HG03469 (cell line): ENCODE results near the gene TXLNG.
A peak's percentile ranks its signal among the peaks of the same experiment; 100 is the strongest.
"Not testable (repeated sequence)": the region's sequence is repeated elsewhere in the genome, so short reads cannot be mapped to it uniquely, and the experiment has no call there.

Experiments used
- ATAC-seq: cut with Tn5 transposase; IDR thresholded peaks from one replicate; pipeline ENCODE4 v1.9.1; 2021; ENCODE audit warnings: mild to moderate bottlenecking, moderate library complexity, moderate number of reproducible peaks; ENCODE audit not compliant: unreplicated experiment

Gene TXLNG

DNA sequence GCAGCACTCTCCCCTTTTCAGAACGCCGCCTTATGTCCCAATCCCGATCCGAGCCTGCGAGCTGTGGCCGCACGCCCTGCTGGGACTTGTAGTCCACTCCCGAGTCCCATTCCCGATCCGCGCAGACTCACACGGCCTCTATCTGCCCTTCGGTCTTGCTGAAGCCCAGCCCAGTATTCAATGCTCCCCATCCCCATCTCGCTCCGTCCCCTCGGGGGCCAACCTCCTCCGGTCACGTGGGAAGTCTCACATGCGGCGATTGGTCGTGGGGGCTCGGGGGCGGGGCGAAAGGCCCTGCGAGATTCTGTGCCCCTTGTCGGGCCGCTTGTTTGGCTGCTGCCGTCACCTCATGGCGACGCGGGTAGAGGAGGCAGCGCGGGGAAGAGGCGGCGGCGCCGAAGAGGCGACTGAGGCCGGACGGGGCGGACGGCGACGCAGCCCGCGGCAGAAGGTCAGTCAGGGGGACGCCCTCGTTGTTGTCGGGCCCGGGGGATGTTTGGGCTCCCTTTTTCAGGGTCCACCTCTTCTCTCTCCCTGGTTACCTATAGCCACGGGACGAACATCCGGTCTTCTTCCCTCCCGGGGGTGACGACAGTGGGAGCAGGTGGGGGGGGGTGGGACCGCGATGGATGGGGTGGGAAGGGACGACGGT is at the start of gene TXLNG:
TXLNG (plus strand) TSS at position 328 of the 652 bp plus-strand sequence; CDS start at position 350, 22 bp downstream.
- ATAC-seq = peak; percentile 97

- ATAC-seq = no peak
Measured at GRCh38 chrX:16737024-16737423, 49.2 kb upstream of the TXLNG start.

DNA sequence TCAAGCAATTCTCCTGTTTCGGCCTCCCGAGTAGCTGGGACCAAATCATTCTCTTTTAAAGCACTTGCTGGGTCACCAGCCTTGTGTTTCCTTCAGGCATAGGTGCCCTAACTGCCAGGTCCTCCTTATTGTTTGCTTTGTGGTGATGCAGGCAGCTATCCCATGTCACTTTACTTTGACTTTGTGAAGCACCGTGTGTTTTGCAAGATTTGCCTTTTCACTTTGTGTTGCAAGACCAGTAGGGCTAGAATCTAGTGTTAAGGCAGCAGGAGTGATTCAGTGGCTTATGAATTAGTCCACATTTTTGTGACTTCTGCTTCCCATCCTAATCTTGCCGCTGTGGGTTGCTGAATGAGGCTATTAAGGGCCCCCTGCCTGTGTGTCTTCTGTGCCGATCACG is 46.7 kb upstream of the TXLNG start:
- ATAC-seq = no peak

GRCh38 chrX:16743604-16744325 is 42.5 kb upstream of the TXLNG start:
- ATAC-seq = no peak

DNA sequence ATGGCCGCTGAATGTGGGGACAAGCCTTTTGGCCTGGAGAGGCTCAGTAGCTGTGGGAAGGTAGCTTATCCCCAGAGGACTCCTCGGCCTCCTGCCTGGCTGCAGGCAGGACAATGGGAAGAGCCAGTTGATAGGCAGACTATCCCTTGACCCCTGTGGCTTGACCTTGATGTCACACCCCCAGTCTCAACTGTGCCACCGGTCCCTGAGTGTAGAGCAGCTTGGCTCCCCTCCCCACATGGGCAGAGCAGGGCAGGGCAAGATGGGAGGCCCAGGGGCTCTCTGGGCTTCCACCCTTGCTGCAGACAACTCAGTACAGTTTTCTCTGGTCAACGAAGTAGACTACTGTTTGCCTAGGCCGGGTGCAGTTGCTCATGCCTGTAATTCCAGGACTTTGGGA is 41.2 kb upstream of the TXLNG start:
- ATAC-seq = no peak

GRCh38 chrX:16745659-16746058 is 40.6 kb upstream of the TXLNG start:
- ATAC-seq = no peak

GRCh38 chrX:16748425-16748824 is 37.8 kb upstream of the TXLNG start:
- ATAC-seq = no peak

- no peak for ATAC-seq
Measured at GRCh38 chrX:16750136-16750535, 36.1 kb upstream of the TXLNG start.

- ATAC-seq = no peak
Measured at GRCh38 chrX:16754019-16754418, 32.2 kb upstream of the TXLNG start.

DNA sequence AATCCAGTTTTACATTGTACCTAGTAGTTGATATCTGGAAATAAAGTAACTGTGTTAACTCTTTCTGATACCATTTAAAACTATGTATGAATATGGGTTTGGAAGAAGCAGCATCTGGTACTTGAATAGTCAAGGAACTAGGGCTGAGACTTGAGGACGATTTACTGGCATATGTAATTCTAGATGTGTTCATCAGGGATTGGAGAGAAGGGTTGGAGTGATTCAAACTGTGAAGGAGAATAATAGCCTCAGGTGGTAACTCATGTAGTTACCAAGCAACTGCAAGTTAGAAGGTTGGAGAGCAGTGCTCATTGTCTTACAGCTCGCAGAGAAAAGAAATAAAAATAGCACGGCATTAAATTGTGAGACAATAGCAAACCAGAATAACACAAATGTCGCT is 29.5 kb upstream of the TXLNG start:
- no peak for ATAC-seq

GRCh38 chrX:16761500-16761899 is 24.8 kb upstream of the TXLNG start:
- not testable (repeated sequence) for ATAC-seq

DNA sequence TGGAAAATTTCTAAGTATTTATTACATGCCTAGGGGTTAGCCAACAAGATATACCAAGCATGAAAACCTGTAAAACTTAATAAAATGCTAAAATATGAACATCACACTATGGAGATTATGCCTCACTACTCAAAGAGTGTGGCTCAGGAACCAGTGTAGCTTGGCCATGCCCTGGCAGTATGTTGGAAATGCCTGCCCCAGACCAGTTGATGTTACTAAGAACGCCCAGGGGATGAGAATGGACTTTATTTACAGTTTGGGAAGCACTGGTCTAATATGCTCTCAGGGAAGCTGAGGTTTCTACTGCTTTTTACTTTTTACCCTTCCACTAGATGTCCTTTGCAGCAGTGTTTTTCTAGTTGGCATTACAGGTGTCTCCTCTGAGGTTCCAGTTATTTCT is 23.7 kb upstream of the TXLNG start:
- ATAC-seq = no peak

- ATAC-seq = no peak
Measured at GRCh38 chrX:16765594-16765993, 20.7 kb upstream of the TXLNG start.

- ATAC-seq = no peak
Measured at GRCh38 chrX:16770970-16771482, 15.2 kb upstream of the TXLNG start.

GRCh38 chrX:16771483-16772398 is 14.5 kb upstream of the TXLNG start:
- no peak for ATAC-seq

DNA sequence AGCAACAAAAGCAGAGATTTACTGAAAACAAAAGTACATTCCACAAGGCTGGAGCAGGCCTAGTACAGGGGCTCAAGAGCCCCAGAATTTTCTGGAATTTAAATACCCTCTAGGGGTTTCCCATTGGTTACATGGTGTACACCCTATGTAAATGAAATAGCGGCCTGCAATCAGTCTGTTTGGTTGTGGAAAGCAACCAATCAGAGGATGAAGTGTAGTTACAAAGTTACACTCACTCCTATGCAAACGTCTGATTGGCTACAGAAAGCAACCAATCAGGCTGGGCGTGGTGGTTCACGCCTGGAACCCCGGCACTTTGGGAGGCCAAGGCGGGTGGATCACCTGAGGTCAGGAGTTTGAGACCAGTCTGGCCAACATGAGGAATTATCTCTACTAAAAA is 13.8 kb upstream of the TXLNG start:
- ATAC-seq = no peak

GRCh38 chrX:16774746-16775145 is 11.5 kb upstream of the TXLNG start:
- no peak for ATAC-seq

- ATAC-seq = no peak
Measured at GRCh38 chrX:16778545-16778944, 7.7 kb upstream of the TXLNG start.

DNA sequence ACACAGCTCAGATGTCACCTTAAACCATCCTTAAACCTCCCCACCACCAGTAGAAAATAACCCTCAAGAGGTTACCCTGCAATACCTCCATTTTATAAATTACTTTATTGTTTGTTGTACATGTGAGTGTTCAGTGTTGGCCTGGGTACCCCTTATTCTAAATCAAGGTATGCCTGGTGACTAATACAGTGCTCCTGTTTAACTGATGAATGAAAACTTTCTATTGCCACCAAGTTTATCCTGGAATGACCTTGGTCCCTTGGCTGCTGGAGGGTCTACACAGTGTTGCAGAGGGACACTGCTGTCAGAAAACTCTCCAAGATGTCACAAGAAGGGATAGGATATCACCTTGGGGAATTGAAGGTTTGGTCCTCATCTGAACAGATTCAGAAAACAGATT is 7.3 kb upstream of the TXLNG start:
- ATAC-seq = no peak

DNA sequence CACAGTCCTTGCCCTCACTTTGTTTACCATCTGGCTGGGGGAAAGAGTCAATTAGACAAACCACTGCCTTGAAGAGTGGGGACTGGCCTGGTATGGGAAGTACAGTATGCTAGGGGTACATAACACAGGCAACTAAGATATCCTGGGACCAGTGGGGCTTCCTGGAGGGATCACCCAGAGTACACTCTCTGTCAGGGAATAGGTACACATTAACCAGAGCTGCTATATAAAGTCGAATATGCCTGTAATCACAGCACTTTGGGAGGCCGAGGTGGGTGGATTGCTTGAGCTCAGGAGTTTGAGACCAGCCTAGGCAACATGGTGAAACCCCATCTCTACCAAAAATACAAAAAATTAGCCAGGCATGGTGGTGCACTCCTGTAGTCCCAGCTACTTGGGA is 6.5 kb upstream of the TXLNG start:
- ATAC-seq = not testable (repeated sequence)

- ATAC-seq = no peak
Measured at GRCh38 chrX:16783452-16783851, 2.8 kb upstream of the TXLNG start.
